ENCODE measurements around the gene PTPRS. TPM values are rescaled to one million over a fixed set of nuclear protein-coding genes. Genes with fewer than 3 reads are reported as not detected.

Gene PTPRS
- total RNA-seq, 4 donors from 2014 or later = 123 to 200 (median 161) TPM

DNA sequence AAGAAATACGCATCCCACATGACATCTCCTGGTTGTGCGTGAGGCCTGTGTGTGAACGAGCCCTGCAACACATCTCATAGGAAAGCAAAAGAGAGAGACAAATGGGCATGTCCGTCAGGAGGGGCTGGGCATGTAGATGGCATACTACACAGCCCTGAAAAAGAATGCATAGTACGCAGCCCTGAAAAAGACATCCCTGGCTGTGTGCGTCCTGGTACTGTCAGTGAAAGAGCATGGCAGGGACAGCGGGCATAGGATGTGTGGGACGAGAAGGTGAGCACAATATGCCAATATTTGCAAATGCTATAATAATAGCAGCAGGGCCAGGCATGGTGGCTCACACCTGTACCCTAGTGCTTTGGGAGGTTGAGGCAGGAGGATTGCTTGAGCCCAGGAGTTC is 28.6 kb downstream of the PTPRS start:
- H3K4me3 ChIP-seq (ENCODE audit: low read depth, poor library complexity, severe bottlenecking) = no peak overlapping the region
- 96 to 100% methylated on average over 8 of the region's 8 CpGs for WGBS, 2 donors
- intact Hi-C loops (cut with DNase I; ENCODE audit: low total_unique reads) = no loop called here
- TF ChIP-seq, protein P1, sequence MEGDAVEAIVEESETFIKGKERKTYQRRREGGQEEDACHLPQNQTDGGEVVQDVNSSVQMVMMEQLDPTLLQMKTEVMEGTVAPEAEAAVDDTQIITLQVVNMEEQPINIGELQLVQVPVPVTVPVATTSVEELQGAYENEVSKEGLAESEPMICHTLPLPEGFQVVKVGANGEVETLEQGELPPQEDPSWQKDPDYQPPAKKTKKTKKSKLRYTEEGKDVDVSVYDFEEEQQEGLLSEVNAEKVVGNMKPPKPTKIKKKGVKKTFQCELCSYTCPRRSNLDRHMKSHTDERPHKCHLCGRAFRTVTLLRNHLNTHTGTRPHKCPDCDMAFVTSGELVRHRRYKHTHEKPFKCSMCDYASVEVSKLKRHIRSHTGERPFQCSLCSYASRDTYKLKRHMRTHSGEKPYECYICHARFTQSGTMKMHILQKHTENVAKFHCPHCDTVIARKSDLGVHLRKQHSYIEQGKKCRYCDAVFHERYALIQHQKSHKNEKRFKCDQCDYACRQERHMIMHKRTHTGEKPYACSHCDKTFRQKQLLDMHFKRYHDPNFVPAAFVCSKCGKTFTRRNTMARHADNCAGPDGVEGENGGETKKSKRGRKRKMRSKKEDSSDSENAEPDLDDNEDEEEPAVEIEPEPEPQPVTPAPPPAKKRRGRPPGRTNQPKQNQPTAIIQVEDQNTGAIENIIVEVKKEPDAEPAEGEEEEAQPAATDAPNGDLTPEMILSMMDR (IDR thresholded peaks at IDR 0.05) = no peak
- TF ChIP-seq POLR2A (IDR thresholded peaks at IDR 0.05) = no peak
- DNase-seq (ENCODE audit: low spot score in 2 of 2) = no peak

DNA sequence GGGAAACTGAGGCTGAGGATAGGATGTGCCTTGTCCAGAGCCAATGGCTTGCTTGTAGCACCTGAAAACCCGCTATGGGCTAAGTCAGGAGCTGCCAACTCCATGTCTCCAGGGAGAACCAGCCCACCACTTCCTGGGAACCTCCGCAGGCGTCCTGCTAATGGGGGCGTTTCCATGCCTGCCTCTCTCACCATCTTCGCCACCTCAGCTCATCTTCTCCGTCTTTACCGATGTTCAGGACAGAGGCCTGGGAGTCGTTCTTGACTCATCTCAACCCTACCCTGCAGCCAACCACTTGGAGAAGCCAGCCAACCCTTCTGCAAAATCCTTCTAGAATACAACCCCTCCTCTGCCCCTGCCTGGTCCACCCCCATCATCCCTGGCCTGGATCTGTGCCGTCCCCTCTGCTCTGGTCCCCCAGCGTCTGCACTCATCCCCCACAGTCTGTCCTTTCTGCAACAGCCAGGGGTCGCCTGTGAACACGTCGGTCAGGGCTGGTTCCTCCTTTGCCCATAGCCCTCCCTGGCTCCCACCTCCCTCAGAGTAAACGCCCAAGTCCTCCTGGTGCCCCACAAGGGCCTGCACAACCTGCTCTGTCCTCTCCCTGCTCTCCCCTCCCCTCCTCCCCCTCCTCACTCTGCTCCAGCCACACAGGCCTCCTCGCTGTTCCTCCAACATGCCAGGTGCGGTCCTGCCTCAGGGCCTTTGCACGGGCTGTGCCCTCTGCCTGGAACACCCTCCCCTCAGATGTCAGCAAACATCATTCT is 31.0 kb downstream of the PTPRS start:
- WGBS, 2 donors = 54% methylated on average over 17 of the region's 17 CpGs
- DNase-seq (ENCODE audit: low spot score in 2 of 2) = no peak
- H3K4me3 ChIP-seq (ENCODE audit: low read depth, poor library complexity, severe bottlenecking) = no peak overlapping the region
- TF ChIP-seq POLR2A (IDR thresholded peaks at IDR 0.05) = no peak
- TF ChIP-seq, protein P1 (IDR thresholded peaks at IDR 0.05) = no peak
- intact Hi-C loops (cut with DNase I; ENCODE audit: low total_unique reads) = no loop called here

DNA sequence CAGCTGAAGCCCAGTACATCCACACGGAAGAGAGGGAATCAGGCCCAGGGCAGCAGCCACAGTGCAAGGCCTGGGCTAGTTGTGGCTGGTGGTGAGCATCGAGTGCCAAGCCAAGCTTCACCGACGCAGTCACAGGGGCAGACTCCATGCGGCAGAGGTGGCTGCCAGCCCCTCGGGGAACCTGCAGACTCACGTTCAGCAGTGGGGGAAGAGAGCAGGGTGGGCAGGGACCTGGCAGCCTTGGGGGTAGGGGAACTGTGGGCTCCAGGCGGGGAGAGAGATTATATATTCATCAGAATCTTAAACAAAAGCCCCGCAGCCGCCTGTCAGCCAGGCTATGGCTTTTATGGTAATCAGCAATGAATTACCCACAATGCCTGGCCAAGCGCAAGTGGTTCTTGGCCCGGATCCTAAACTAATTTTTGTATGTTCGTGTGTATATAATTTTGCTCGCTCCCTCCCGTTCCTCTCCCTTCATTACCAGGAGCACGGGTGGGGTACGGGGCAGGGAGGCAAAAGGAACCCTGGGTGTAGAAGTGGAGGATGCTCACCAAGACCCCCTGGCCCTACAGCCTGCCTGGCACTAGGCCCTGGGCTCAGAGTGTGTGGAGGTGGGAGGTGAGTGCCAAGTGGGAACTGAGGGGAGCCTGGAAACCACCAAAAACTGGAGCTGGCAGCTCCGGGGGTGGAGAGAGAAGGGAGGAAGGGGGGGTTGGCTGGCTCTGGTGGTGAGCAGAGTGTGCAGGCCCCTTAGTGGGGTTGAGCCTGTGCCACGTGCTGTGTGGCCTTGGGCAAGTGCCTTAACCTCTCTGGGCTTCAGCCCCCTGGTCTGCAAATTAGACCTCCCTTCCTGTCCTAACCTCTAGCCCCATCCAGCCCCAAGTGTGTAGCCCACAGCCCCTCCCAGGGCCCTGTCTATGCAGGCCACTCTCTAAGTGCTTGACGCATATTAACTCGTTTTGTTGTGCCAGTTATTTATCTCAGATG is 31.9 kb downstream of the PTPRS start:
- peak in 1 of 2 donors; percentile 90 for DNase-seq (ENCODE audit: low spot score in 2 of 2)
- intact Hi-C loops (cut with DNase I; ENCODE audit: low total_unique reads) = no loop called here
- WGBS, 2 donors = 32 to 34% methylated on average over 21 of the region's 21 CpGs
- H3K4me3 ChIP-seq (ENCODE audit: low read depth, poor library complexity, severe bottlenecking) = no peak overlapping the region
- TF ChIP-seq POLR2A (IDR thresholded peaks at IDR 0.05) = peak in 1 of 2 donors; percentile 26
- TF ChIP-seq, protein P1 (IDR thresholded peaks at IDR 0.05) = no peak

DNA sequence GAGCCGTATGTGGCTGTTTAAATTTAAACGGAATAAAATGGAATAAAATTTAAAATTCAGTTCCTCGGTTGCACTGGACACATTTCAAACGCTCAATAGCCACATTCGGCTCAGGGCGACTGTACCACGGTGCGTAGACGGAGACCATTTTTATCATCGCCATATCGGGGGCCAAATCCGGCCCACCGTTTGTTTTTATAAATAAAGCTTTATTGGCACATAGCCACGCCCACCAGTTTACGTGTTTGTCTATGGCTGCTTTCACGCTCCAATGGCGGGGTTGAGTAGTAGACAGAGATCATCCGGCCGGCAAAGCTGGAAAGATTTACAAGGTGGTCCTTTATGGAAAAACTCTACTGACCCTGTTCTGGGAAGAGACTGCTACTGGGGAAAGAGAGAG is 33.0 kb downstream of the PTPRS start:
- no peak for TF ChIP-seq POLR2A (IDR thresholded peaks at IDR 0.05)
- TF ChIP-seq, protein P1 (IDR thresholded peaks at IDR 0.05) = no peak
- intact Hi-C loops (cut with DNase I; ENCODE audit: low total_unique reads) = no loop called here
- WGBS, 2 donors = 95 to 96% methylated on average over 19 of the region's 19 CpGs
- no peak overlapping the region for H3K4me3 ChIP-seq (ENCODE audit: low read depth, poor library complexity, severe bottlenecking)
- DNase-seq (ENCODE audit: low spot score in 2 of 2) = no peak

DNA sequence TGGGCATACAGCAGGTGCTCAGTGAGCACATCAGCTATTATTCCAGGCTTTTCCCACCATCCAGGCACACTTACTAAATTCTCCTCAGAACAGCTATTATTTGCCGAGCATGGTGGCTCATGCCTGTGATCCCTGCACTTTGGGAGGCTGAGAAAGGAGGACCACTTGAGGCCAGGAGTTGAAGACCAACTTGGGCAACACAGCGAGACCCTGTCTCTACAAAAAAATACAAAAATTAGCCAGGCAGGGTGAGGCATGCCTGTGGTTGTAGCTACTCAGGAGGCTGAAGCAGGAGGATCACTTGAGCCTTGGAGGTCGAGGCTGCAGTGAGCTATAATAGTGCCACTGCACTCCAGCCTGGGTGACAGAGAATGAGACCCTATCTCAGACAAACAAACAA is 35.4 kb downstream of the PTPRS start:
- intact Hi-C loops (cut with DNase I; ENCODE audit: low total_unique reads) = no loop called here
- WGBS, 2 donors = 87 to 96% methylated on average over 3 of the region's 3 CpGs

More for the DNA sequence above, 35.4 kb downstream of the PTPRS start:
- no peak for DNase-seq (ENCODE audit: low spot score in 2 of 2)
- H3K4me3 ChIP-seq (ENCODE audit: low read depth, poor library complexity, severe bottlenecking) = no peak overlapping the region
- TF ChIP-seq, protein P1 (IDR thresholded peaks at IDR 0.05) = no peak
- TF ChIP-seq POLR2A (IDR thresholded peaks at IDR 0.05) = no peak

Data from lower leg skin (tissue), 4 donors.